NCI-H2029 (cell line): ENCODE data around the gene PCNX1.
"Not testable (repeated sequence)": the region's sequence is repeated elsewhere in the genome, so short reads cannot be mapped to it uniquely, and the experiment has no call there.

Experiments used
- DNase-seq: peaks from one replicate; lab custom pipeline; 2025; lab: John Stamatoyannopoulos, UW

The PCNX1 gene

DNA sequence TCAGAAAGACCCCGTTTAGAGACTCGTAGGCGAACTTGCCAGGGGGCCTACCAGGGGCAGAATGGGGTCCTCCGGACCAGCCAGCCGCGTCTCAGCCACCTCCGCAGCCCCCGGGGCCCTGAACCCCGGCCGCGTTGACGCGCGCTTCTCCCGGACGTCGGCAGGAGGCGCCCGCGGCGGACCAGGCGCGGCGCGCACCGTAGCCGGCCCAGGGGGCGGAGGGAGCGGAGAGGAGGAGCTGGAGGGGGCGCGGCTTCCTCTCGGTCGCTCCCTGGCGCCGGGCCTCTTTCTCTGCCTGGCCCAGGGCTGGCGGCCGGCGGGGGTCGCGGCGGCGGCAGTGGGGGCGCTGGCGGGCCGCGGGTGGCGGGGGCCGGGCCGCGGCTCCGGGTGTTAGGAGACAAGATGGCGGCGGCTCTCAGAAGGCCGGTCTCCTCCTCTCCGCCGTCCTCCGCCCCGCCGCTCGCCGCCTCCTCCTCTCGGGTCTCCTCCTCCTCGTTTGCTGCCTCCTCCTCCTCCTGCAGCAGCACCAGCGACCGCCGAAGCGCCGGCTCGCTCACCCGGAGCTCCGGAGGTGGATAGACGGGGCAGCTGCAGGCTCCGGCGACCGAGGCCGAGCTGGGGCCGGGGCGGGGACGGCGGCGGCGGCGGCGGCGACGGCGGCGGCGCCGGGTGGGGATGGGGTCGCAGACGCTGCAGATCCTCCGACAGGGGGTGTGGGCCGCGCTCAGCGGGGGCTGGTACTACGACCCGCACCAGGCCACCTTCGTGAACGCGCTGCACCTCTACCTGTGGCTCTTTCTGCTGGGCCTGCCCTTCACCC is at the start of gene PCNX1:
Gene PCNX1, plus strand, starts transcription at position 284 of the 820 bp plus-strand sequence. Its CDS starts 392 bp downstream, at position 676.
- peak; percentile 65 for DNase-seq

DNA sequence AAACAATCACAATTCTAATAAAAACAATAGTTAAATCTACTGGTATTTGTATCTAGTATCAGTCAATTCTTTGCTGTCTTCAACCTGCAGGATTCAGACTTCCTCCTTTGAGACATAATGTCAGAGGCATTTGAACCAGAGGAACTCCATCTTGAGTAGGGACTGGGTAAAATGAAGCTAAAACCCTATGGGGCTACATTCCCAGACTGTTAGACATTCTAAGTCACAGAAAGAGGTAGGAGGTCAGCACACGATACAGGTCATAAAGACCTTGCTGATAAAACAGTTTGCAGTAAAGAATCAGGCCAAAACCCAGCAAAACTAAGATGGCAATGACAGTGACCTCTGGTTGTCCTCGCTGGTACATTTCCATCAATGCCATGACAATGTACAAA is 49.8 kb upstream of the PCNX1 start:
- no peak for DNase-seq

DNA sequence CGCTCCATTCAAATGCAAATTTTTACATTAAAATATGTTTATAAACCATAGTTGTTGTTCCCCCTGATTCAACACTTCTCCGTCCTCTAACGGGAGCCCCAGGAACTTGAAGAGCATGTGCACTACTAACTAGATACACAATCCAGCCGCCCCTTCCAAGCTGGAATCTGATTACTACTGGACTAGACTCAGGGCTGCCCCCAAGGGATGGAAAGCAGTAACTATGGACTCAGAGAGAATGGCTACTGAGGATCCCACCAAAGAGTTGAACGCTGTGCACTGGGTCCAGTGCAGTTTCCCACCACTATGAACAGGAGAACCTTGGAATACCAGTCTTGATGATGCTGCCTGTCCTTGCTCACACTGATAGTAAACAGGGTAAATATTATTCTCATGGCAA is 48.6 kb upstream of the PCNX1 start:
- DNase-seq, result no peak

DNA sequence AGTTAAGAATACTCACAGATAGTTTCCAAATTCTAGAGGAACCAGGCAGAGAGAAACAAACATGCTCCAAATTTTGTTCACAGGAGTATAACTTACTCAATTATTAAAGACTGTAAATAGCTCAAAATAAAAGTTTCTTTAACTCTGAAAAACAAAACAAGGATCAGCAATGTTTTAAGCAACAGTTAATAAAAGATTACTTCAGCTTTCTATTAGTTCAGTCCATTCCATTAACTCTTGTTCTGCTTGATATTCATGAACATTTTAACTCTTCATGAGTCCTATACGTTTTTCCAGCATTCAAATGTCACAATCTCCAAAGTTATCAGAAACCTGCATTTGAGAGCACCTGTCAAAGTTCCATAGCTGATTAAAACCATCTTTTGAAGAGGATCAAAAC is 40.3 kb upstream of the PCNX1 start:
- not testable (repeated sequence) for DNase-seq

DNA sequence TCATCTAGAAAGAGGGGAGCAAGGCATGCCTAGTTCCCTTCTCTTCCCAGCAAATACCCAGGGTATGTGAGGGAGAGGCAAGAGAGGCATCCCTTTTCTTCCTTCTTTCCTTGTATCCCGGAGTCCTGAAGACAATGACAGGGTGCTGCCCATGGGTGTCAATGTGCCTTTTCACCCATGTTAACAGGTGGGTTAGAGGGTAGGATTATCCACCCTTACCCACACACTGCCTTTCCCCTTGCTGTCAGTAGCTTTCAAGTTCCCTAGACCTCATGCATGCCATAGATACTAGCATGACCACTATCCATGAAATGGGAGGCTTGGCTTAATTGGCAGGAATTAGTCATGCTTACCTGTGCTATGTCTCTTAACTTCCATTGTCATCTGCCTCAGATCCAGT is 36.3 kb upstream of the PCNX1 start:
- DNase-seq, result no peak

DNA sequence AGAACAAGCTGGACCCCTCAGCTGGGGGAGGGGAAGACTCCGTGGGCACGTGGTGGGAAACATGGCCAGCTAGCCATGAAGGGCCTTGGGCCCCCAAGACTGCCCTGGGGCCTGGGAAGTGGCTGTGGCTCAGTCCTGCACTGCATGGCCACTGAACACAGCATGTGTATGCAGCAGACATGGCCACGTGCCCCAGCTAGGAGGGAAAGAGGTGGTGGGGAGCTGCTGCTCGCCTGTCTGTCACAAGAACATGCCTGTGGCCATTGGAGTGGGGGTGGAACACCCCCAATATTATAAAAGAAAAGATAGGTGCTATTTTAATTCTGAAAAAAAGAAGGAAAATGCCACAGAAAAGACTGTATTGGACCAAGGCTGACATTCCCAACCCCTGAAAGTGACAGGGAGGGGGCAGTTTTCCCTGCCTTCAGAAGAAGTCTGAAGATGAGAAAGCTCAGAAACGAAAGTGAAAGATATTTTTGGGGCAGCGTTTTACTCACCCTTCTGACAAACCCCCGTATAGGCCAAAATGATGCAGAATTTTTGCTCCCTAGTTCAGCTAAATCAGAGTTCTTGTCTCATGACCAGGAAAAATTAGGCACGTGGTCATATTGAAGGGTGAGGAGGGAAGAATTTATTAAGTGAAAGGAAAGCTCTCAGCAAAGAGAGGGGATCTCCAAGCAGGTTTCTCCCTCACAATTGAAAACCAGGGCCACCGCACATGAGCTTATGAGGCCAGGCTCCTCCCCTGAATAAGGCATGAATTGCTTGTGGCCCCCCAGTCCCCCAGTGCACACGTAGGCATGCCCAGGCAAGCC is 35.2 kb upstream of the PCNX1 start:
- no peak for DNase-seq

DNA sequence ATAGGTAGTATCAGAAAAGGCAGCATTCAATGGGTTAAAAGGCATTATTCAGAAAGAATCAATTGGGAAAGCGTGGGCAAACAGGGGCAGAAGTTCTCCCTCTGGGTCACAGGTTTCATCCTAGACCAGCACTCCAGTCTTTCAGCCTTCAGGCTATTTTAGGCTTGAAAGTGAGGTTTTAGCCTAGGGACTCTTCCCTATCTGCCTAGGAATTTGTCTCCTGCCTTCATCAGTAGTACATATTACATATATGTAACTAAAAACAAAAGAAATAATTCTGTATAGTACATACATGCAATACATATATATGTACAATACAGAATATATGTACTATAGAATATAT is 34.6 kb upstream of the PCNX1 start:
- DNase-seq, result no peak

DNA sequence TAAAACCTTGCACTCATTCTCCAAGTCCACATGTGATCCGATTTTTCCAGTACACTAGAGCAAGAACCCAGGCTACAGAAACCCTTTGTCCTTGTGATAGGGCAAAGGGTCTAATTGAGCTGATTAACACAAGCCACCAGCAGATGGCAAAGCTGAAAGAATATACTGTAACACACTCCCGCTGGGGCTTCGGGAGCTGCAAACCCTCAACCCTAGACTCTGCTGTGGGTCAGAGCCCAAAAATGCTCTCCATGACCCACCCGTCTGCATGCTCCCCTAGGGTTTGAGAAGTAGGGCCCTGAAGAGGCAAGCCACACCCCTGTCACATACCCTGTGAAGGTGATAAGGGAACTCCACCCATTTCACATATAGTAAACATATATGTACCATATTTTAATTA is 33.6 kb upstream of the PCNX1 start:
- no peak for DNase-seq

DNA sequence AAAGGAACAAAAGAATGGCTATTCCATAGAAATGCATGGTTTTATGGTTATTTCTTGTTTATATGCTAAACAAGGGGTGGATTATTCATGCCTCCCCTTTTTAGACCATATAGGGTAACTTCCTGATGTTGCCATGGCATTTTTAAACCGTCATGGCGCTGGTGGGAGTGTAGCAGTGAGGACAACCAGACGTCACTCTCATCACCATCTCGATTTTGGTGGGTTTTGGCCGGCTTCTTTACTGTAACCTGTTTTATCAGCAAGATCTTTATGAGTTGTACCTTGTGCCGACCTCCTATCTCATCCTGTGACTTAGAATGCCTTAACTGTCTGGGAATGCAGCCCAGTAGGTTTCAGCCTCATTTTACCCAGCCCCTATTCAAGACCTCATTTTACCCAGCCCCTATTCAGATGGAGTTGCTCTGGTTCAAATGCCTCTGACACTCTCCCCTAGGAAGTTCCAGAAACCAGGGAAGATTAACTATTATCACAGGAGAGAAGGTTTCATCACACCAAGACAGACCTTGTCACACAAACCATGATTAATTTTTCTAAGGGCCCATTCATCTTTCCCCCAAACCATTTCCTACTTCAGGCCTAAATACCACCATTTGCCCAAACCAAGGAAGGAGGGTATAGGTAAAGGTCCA is 31.3 kb upstream of the PCNX1 start:
- DNase-seq, result not testable (repeated sequence)

DNA sequence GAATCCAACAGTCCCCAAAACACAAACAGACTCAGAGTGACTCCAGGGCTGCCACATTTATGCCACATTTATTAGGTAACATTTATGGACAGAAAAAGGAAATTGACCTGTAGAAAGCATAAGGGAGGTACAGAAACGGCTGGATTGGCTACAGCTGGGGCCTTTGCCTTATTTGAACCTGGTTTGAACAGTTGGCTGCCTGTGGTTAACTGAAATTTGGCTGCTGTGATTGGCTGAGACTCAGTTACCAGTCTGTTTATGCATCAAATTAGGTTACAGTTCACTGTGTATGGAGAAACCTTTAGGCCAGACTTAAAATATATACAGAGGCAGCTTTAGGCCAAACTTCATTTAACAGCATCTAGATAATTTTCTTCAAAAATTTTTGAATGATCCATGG is 27.8 kb upstream of the PCNX1 start:
- no peak for DNase-seq

DNA sequence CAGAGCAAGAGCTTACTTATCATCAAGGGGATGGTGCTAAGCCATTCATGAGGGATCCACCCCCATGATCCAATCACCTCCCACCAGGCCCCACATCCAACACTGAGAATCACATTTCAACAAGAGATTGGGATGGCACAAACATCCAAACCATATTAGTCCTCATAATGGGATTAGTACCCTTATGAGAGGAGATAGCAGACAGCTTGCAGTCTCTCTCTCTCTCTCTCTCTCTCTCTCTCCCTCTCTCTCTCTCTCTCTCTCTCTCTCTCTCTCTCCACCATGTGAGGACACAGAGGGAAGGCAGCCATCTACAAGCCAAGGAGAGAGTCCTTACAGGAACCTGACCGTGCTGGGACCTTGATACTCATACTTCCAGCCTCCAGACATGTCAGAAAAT is 26.4 kb upstream of the PCNX1 start:
- DNase-seq, result not testable (repeated sequence)

DNA sequence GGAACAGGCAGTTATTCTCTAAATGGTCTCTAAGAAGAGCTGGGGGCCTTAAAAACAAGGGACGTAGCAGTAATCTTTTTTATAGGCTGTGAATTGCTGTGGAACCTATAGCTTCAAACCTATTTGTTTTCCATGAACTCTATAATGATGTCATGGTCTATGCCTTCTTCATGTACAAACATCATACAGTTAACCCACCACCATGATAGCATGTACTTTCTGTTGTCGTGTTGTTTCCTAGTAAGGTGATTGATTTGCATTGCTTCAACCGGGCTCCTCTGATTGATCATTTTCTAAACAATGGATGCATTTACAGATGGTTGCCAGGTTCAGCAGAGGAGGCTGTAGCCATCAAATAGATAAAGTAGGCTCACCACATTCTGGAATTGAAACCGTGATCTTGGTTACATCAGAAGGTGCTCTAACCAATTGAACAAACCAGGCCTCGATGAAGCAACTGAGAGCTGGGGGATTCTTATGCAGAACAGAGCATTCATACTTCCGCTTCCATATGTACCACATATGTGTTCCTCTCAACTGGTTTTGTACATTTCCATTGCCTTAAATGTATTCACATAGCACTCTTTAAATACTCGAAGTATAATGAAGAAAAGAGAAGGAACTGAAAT is 25.6 kb upstream of the PCNX1 start:
- DNase-seq, result no peak

DNA sequence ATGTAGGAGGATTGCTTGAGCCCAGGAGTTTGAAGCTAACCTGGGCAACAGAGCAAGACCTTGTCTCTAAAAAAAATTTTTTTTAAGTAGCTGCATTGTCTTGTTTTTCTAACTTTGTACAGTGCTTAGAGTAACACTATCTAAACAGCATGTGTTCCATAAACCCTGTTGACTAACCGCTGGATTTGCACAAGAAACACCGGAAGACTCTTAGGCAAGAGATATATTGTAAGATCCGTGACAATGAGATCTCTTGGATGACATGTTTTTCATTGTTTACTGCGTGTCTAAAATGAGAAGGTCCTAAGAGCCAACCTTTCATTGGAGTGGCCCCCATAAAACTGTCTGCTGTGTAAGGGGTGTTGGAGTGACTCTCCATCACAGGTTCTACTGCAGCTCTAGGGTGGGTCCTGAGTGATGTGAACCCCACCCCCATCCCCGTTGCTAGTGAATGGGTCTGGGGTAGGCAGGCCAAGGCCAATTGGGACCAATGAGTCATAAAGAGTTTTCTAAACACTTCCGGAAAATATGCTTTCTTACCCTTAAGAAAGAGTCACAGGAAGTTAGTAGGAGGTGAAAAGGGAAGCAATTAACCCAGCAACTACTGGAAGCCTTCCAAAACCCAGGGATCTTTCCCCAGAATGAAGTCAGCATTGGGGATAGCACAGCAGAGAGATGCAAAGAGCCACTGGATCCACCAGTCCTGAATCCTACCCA is 24.3 kb upstream of the PCNX1 start:
- no peak for DNase-seq

DNA sequence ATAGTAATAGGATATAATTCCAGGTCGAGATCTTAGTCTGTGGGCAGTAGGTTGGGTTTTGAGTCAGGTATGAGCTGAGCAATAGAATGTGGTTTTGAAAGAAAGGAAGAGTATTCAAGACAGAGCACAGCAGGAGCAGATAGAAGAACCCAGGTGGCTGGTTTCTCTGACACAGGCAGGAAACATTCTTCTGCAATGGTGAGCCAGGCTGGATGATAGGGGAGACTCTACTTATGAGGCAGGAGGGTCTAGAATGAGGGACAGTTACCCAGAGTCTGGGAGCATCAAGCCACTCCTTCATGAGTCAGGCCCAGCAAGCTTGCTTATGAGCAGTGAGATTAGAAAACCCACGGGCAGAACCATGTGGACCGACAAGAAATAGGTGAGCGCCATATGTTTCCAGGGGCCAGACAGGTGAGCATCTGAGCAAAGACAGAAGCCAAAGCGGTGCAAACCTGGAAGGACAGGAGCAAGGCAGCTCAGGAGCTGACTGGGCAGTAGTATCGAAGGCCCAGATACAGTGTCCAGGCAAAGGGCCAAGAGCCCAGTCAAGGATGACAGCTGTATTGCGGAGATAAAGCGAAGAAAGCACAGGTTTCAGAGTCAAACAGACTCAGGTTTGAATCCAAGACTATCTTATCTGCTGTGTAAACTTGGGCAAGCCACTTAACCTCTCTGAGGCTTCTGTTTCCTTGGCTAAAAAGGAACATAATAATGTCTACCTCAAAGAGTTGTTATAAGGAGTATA is 22.5 kb upstream of the PCNX1 start:
- DNase-seq, result no peak

DNA sequence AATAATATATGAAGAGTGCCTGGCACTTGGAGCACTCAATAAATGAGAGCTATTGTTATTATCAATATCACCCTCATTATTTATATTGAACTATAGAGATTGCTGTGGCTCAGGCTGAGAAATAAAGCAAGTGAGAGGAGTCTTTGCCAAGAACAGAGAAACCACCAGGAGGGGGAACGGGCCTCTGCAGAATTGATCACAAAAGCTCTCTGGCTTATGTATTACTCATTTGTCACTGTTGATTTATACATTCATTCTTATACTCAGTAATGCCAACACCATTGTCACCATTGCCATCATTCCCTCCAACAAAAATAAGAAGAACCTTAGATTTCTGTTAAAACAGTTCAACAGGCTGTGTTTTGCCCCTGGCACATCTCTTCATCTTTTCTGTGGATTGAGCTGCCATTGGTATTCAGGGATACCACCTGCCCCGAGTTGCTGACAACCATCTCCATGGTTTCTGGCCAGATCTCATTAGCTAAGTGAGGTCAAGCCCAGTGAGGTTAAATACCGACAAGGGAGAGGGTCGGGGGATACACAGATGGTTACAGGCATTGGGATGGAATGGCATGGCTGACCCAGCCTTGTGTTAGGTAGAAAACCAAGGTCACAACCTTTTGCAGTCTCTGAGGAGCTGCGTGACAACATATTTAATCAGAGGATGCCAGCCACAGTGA is 21.8 kb upstream of the PCNX1 start:
- DNase-seq, result no peak

DNA sequence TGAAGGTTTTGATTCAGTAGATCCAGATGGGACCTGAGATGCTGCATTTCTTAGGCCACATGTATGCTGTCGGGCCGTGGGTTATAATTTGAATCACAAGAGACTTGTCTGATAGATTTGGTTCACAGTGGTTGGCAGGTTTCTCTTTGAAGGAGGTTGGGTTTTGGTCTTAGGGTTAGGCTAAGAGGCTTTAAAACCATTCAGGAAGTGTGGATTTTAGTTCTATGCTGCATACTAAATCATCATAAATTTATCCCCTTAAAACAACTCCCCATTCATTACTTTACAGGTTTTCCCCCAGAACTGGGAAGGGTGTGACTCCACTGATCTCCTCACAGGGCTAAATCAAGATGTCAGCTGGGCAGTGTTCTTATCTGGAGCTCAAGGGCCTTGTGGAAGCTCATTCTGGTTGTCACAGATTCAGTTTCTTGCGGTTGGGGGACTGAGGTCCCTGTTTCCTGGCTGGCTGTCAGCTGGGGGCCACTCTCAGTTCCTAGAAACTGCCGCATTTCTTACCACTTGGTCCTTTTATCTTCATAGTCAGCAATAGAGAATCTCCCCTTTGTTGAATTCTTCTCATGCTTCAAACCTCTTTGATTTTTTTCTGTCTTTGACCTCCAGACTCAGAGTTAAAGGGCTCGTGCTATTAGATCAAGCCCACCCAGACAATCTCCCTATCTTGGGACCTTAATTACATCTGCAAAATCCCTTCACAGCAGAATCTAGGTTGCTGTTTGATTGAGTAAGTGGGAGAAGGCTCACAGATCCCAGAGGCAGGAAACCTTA is 20.6 kb upstream of the PCNX1 start:
- DNase-seq, result no peak

DNA sequence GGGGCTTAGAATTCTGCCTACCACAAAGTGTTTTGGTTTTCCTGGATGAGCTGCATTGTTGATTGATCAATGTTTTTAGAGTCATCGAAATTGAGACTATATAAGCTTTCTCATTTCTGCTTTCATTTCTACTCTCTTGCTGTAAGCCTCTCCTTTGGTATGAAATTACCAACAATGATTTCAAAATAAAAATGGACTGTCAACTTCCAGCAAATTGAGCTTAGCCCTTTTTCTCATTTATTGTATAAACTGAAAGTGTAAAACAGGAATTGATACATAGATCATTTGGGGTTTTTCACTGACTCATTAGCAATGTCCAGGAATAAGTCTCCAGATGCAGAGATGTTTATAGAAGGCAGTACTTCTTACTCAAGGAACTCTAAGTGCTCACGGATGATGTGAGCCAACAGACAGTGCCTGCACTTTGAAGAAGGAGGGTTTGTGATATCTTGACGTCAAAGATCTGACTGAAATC is 20.0 kb upstream of the PCNX1 start:
- no peak for DNase-seq

DNA sequence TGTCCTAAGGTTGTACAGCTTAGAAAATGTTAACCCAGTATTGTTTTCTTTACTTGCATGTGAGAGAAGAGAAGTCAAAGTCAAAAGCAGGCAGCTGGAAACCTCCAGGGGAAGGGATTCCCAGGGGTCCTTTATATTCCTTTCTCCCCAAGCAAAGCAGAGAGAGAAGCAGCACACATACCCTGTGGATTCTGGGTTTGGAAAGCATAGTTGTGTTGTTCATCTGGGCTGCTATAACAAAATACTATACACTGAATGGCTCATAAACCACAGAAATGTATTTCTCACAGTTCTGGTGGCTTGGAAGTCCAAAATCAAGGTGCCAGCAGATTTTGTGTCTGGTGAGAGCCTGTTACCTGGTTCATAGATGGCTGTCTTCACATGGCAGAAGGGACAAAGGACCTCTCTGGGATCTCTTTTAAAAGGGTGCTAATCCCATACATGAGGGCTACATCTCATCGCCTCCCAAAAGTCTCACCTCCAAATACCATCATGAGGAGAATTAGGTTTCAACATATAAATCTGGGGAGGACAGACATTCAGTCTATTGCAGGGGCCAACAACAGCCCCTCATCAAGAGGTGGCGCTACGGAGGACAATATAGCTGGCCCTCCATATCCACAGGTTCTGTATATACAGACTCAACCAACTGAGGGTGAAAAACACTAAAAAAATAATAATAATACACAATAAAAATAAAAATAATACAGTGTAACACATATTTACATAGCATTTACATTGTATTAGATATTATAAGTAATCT is 19.3 kb upstream of the PCNX1 start:
- no peak for DNase-seq

DNA sequence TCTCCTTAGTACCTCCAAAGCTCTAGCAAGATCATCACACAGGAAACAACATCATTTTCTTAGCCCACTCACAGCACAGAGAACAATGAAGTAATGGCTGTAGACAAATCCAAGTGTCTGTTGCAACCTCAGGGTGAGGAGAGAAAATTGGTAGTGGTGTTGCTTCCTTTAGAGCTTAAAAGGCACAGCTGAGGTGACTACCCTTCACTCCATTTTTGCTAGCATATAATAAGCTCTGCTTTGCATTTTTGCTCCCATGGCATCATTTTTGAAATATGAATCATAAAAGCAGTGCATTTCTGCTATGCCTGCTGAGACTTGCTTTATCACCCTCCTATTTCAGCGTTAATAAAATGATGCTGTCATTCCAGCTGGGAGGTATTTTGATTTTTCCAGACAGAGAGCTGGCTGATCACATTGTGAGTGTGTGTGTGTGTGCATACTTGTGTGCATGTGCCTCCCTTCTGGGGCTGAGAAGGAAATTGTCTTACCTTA is 18.5 kb upstream of the PCNX1 start:
- no peak for DNase-seq
